ENCODE measurements around the gene TSPYL1.

Gene TSPYL1

GRCh38 chr6:116238083-116238482, 41.6 kb downstream of the TSPYL1 start:
- H3K4me3 ChIP-seq (ENCODE audit: low read depth, low read length): no peak overlapping the region
- TF ChIP-seq CTCF (IDR thresholded peaks at IDR 0.05; ENCODE audit: low read depth, low read length): no peak

GRCh38 chr6:116234689-116235088, 45.0 kb downstream of the TSPYL1 start:
- no peak overlapping the region for H3K4me3 ChIP-seq (ENCODE audit: low read depth, low read length)
- no peak for TF ChIP-seq CTCF (IDR thresholded peaks at IDR 0.05; ENCODE audit: low read depth, low read length)

DNA sequence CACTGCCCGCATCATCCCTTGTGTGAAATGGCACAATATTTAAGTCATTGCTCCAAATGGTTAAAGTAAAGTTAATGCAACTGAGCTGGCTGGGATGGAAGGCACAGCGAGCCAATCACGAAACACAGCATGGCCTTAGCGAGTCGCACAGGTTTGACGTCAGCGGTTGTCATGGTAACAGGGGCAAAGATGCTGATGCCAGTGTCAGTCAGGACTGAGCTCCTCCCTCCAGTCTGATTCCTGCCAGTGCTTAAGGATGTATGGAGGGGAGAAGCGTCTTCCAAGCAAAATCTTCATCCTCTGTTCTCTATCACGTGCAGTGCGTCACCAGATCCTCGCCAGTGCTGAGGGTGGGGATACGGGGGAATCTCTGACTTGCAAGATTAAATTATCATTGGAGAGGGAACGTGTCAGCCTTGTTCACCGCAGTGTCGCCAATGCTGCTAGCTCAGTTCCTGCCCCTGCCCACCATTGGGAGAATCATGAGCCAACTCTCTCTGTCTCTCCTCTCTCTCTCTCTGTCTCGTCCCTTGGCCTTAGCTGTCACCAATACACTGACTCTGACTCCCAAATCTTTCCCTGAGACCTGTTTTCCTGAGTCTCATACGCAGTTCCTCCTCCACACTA, 50.3 kb downstream of the TSPYL1 start:
- TF ChIP-seq CTCF (IDR thresholded peaks at IDR 0.05; ENCODE audit: low read depth, low read length): no peak
- no peak overlapping the region for H3K4me3 ChIP-seq (ENCODE audit: low read depth, low read length)

Data from WI38 (cell line).